GM13977 (cell line): ENCODE measurements around the gene ARIH1.
A peak's percentile ranks its signal among the peaks of the same experiment; 100 is the strongest.
"Not testable (repeated sequence)": the region's sequence is repeated elsewhere in the genome, so short reads cannot be mapped to it uniquely, and the experiment has no call there.

ENCODE experiments used
- DNase-seq: peaks from one replicate; pipeline ENCODE4 v3.0.0; 2012; ENCODE audit warnings: low spot score
- CTCF ChIP-seq: IDR thresholded peaks from 2 replicates; pipeline ENCODE4 v1.5.1; 2012; ENCODE audit warnings: mild to moderate bottlenecking, control low read depth; ENCODE audit not compliant: insufficient read depth; ENCODE audit errors: extremely low read depth, missing control alignments
- in situ Hi-C: fragments of 300-500 bp; cut with MboI; formaldehyde crosslinking; loops from one replicate; pipeline ENCODE4 v1.12.0; 2022; ENCODE audit warnings: low sequenced_read_pairs, low pct_unique_long_range_greater_than_20kb, mixed read lengths, inconsistent platforms; ENCODE audit not compliant: unreplicated experiment

Gene ARIH1

GRCh38 chr15:72474466-72474911, 359 bp downstream of the ARIH1 start:
- TF ChIP-seq CTCF: no peak
- no peak for DNase-seq
- in situ Hi-C loops: no loop called here

- no peak for TF ChIP-seq CTCF
- DNase-seq: peak; percentile 70
- in situ Hi-C loops: no loop called here
These were observed 940 bp downstream of the ARIH1 start for GRCh38 chr15:72474912-72475628.

GRCh38 chr15:72475674-72476073, 1.5 kb downstream of the ARIH1 start:
- no peak for DNase-seq
- in situ Hi-C loops: no loop called here
- TF ChIP-seq CTCF: no peak

GRCh38 chr15:72476330-72476729, 2.2 kb downstream of the ARIH1 start:
- DNase-seq, in situ Hi-C loops: not testable (repeated sequence)

GRCh38 chr15:72481015-72481659, 7.0 kb downstream of the ARIH1 start:
- in situ Hi-C loops: no loop called here
- TF ChIP-seq CTCF: no peak
- DNase-seq: no peak

GRCh38 chr15:72482275-72482674, 8.1 kb downstream of the ARIH1 start:
- no peak for TF ChIP-seq CTCF
- no peak for DNase-seq
- in situ Hi-C loops: no loop called here

- in situ Hi-C loops: no loop called here
- DNase-seq: no peak
- no peak for TF ChIP-seq CTCF
These were observed 9.1 kb downstream of the ARIH1 start for GRCh38 chr15:72483279-72483678.
